Transverse colon (tissue), 4 donors: ENCODE data around the gene TUSC2. TPM values are rescaled to one million over a fixed set of nuclear protein-coding genes. Genes with fewer than 3 reads are reported as not detected.

Source experiments
- DNase-seq: peaks from one replicate; pipeline ENCODE4 v3.0.0-alpha.2; 2019
- H3K27ac ChIP-seq, 4 donors: fragments of 200-600 bp; sonication (generic); 2 replicates each; pipeline ENCODE4 v1.5.1; 2016 to 2018; ENCODE audit warnings: inconsistent platforms in 4 of 4
- H3K27me3 ChIP-seq: fragments of 200-600 bp; sonication (generic); 2 replicates; pipeline ENCODE4 v1.5.1; 2017; ENCODE audit warnings: inconsistent platforms
- H3K36me3 ChIP-seq, 4 donors: fragments of 200-600 bp; sonication (generic); 2 replicates each; pipeline ENCODE4 v1.5.1; 2017 to 2019; ENCODE audit warnings: inconsistent platforms in 4 of 4
- H3K4me1 ChIP-seq, 4 donors: fragments of 200-600 bp; sonication (generic); 2 replicates each; pipeline ENCODE4 v1.5.1; 2017 to 2020; ENCODE audit warnings: inconsistent platforms in 4 of 4
- H3K4me3 ChIP-seq, 4 donors: fragments of 200-600 bp; sonication (generic); 1 replicate in 1 of 4; 2 replicates in 3 of 4; pipeline versions ENCODE4 v1.5.1 to v1.6.1; 2017 to 2019; ENCODE audit warnings: inconsistent platforms in 4 of 4
- H3K9me3 ChIP-seq, 2 donors: fragments of 200-600 bp; sonication (generic); 2 replicates each; pipeline ENCODE4 v1.5.1; 2017 to 2019; ENCODE audit warnings: inconsistent platforms in 2 of 2
- EP300 ChIP-seq: sonication (generic); formaldehyde crosslinking; IDR thresholded peaks from one replicate; pipeline ENCODE4 v1.6.1; 2017; ENCODE audit warnings: antibody characterized with exemption, low read depth
- POLR2A ChIP-seq: fragments of 450-650 bp; IDR thresholded peaks from one replicate; pipeline ENCODE4 v1.6.1; 2016; ENCODE audit warnings: antibody characterized with exemption, mild to moderate bottlenecking, moderate library complexity
- POLR2AphosphoS5 ChIP-seq, 3 donors: sonication (generic); formaldehyde crosslinking; IDR thresholded peaks; one replicate each; pipeline ENCODE4 v1.6.1; 2016; ENCODE audit warnings: antibody characterized with exemption in 3 of 3
- WGBS, 2 donors: methylation state at CpG; one replicate each; pipeline ENCODE4 v1.1.5; 2018; ENCODE audit warnings: low coverage in 1 of 2; 5-methylcytosine and 5-hydroxymethylcytosine counted together
- in situ Hi-C, 4 donors: fragments of 200-750 bp; cut with MboI; loops; one replicate each; pipeline versions ENCODE4 v1.15.0 to v1.15.1; 2017; ENCODE audit warnings: low sequenced_read_pairs in 3 of 4, low pct_ligation_motif_present in 1 of 4, low pct_unique_long_range_greater_than_20kb in 1 of 4
- intact Hi-C: fragments of 100-400 bp; cut with DNase I; formaldehyde crosslinking; loops from one replicate; pipeline ENCODE4 v1.15.1; 2023; ENCODE audit warnings: low total_unique reads
- total RNA-seq, 4 donors: library from RNA; depleted of rRNA; stranded (reverse); fragments of >200 nt; gene quantifications; one replicate each; pipeline ENCODE4 v1.1.0, GENCODE V29; 2016
- TF ChIP-seq, protein P1 (sequence below), 5 experiments: fragments of 200-600 bp in 3 of 5; fragments of 450-650 bp in 2 of 5; sonication (generic) in 3 of 5; IDR thresholded peaks; 1 replicate in 2 of 5; 2 replicates in 3 of 5; pipeline ENCODE4 v1.5.1; 2016 to 2017; ENCODE audit warnings: antibody characterized with exemption in 5 of 5, inconsistent platforms in 3 of 5, mild to moderate bottlenecking in 2 of 5, moderate library complexity in 1 of 5

Gene TUSC2
- total RNA-seq, 4 donors from 2014 or later, result 7.9 to 39.6 (median 28.0) TPM

DNA sequence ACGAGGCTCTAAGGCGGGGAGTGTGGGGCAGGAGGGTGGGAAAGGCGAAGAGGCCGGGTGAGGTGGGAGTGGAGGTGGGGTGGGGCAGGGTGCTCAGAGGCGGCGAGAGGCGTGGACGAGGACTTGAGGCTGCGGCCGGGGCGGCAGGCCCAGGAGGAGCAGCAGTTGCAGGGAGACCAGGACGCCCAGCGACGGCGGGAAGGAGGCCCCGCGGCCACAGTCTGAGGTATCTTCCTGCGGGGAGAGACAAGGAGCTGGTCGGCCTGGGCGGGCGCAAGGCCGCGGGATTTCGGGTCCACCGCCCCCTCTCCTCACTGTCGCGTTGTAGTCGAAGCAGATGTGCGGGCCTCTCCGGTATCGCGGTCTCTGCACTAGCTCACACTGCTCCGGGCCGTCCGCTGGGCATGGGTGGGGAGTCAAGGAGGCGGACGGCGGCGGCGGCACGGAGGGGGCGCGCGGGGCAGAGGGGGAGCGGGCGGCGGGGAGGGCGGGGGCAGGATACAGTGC, 36.6 kb upstream of the TUSC2 start:
- Histone ChIP-seq H3K27ac (peak overlapping the region; percentile 73 to 79 (median 77)), H3K27me3 (no peaks in the 10 kb centered on the region), H3K36me3 (no peaks in the 10 kb centered on the region), H3K4me1 (peaks cover 6 to 17% (median 12%) of the 10 kb centered on the region in 4 donors), H3K4me3 (peak overlapping the region; percentile 36 to 61 (median 48)), H3K9me3 (no peaks in the 10 kb centered on the region)
- peak; percentile 55 for DNase-seq
- WGBS, 2 donors, result 11% methylated on average over 31 of the region's 48 CpGs; no CpG with 5 or more reads in 1 of the 2 donors
- intact Hi-C loops (no loop called here), in situ Hi-C loops (loop anchor here in 1 of 4 donors (25.0 kb wide), 1 partner anchor 198 kb away; the partner anchor contains the start of genes C3orf18 and HEMK1)
- TF ChIP-seq POLR2A, result no peak
- TF ChIP-seq POLR2AphosphoS5 (IDR thresholded peaks at IDR 0.05), result no peak
- TF ChIP-seq, protein P1, sequence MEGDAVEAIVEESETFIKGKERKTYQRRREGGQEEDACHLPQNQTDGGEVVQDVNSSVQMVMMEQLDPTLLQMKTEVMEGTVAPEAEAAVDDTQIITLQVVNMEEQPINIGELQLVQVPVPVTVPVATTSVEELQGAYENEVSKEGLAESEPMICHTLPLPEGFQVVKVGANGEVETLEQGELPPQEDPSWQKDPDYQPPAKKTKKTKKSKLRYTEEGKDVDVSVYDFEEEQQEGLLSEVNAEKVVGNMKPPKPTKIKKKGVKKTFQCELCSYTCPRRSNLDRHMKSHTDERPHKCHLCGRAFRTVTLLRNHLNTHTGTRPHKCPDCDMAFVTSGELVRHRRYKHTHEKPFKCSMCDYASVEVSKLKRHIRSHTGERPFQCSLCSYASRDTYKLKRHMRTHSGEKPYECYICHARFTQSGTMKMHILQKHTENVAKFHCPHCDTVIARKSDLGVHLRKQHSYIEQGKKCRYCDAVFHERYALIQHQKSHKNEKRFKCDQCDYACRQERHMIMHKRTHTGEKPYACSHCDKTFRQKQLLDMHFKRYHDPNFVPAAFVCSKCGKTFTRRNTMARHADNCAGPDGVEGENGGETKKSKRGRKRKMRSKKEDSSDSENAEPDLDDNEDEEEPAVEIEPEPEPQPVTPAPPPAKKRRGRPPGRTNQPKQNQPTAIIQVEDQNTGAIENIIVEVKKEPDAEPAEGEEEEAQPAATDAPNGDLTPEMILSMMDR (IDR thresholded peaks at IDR 0.05), result no peak
- TF ChIP-seq EP300, result no peak

DNA sequence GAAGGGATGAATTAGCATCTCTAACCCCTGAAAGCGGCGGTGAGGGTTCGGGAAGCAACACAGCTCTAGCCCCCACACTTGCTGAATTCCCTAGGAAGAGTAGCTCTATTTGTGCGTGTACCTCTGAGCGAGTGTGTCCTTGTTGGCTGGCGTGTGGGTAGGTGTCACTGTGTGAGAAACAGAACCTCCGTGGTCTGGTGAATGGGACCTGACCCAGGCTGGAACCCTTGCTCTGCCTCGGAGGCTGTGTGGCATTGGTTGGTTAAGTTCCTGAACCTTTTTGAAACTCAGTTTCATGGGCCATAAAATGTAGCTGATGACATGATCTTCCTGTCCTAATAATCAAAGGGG, 31.7 kb upstream of the TUSC2 start:
- peaks cover 35 to 43% (median 41%) of the 10 kb centered on the region in 4 donors for H3K4me1 ChIP-seq
- in situ Hi-C loops, result loop anchor here in 1 of 4 donors (25.0 kb wide), 1 partner anchor 203 kb away; the partner anchor contains the start of genes C3orf18 and HEMK1

DNA sequence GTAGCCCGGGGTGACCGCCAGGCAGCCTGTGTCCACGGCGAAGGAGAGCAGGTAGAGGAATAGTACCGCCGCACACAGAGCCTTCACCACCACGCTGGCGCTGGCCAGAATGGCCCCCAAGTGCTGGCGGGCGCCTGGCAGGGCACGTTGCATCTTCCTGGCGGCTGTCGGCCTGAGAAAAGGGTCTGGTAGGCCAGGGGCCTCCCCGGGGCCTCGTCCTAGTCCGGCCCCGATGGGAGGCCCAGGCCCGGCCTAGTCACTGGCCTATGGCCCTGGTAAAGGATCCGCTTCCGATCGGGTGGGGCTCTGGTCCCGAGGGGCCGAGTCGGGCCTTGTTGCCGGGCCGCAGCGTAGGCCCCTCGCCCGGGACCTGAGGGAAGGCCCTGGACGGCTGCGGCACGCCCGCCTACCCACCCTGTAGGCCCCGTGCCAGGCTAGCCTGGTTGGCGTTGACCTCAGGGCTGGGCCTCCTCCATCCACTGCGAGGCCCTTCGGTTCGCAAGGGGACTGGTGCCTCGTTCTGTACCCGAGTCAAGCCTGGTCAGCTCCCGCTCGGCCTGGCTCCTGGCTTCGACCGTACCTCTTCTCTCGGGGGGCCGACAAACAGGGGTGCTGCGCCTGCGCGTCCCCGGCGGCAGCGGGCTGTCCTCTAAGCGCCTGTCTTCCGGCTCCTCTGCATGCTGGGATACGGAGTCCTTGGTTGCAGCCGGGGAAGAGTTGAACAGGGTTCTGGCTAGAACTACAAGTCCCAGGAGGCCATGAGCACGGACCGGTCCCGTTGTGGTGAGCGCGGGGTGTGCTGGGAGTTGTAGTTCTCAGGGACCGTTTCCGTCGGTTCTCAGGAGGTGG, 31.1 kb upstream of the TUSC2 start, which contains the start of gene TMEM115:
TMEM115 (minus strand) TSS at position 611 of the 849 bp plus-strand sequence; CDS start at position 153, 458 bp downstream.
- intact Hi-C loops (no loop called here), in situ Hi-C loops (loop anchor here in 1 of 4 donors (25.0 kb wide), 1 partner anchor 203 kb away; the partner anchor contains the start of genes C3orf18 and HEMK1)
- H3K27ac ChIP-seq, result peak within 1 kb of the TSS; percentile 90 to 96 (median 90)
- DNase-seq, result peak; percentile 97
- H3K4me3 ChIP-seq, result peak within 1 kb of the TSS; percentile 75 to 91 (median 87)
- 0 to 4% methylated on average over 2 to 46 of the region's 64 CpGs for WGBS, 2 donors
- H3K9me3 ChIP-seq, result no peaks in the 10 kb centered on the region
- H3K27me3 ChIP-seq, result no peaks in the 10 kb centered on the region
- peaks cover 0 to 13% (median 6%) of the 10 kb centered on the region in 4 donors for H3K36me3 ChIP-seq
- TF ChIP-seq, protein P1 (IDR thresholded peaks at IDR 0.05), result no peak
- TF ChIP-seq POLR2AphosphoS5 (IDR thresholded peaks at IDR 0.05) (peak; percentile 74 to 89 (median 89)), POLR2A (peak; percentile 82), EP300 (no peak)
- H3K4me1 ChIP-seq, result peaks cover 29 to 37% (median 36%) of the 10 kb centered on the region in 4 donors

More for the DNA sequence above, 31.7 kb upstream of the TUSC2 start:
- Histone ChIP-seq H3K27ac (peak overlapping the region in 1 of 4 donors; percentile 91), H3K36me3 (peaks cover 0 to 7% (median 3%) of the 10 kb centered on the region in 4 donors), H3K4me3 (peak overlapping the region in 1 of 4 donors; percentile 12), H3K9me3 (no peaks in the 10 kb centered on the region), H3K27me3 (no peaks in the 10 kb centered on the region)
- TF ChIP-seq POLR2AphosphoS5 (IDR thresholded peaks at IDR 0.05) (no peak), POLR2A (no peak), EP300 (no peak)
- TF ChIP-seq, protein P1 (IDR thresholded peaks at IDR 0.05), result no peak
- intact Hi-C loops, result no loop called here
- 16% methylated on average over 8 of the region's 8 CpGs; no CpG with 5 or more reads in 1 of the 2 donors for WGBS, 2 donors
- DNase-seq, result no peak

DNA sequence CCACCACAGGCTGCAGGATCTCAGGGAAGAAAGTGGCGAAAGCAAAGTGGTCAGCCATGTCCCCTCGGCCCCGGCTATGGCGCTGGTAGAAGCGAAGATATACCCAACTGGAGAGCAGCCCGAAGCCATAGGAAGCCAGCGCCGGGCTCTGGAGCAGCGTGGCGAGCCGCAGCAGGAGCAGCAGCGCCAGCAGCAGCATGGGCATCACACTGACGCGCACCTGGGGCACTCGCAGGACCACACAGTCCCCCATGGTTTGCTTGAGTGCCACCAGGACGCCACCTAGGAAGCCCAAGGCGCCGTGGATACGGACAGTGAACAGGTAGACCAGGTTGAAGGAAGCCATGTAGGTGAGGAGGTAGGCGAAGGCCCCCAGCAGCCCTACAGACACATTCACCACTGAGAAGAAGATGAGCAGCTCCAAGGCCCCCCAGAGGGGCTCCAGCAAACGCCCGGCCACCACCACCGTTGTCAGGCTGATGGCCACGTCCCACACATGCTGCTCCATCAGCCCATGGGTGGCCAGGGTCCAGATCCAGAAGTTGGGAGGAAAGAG, 30.4 kb upstream of the TUSC2 start:
- in situ Hi-C loops, result loop anchor here in 1 of 4 donors (25.0 kb wide), 1 partner anchor 204 kb away; the partner anchor contains the start of genes C3orf18 and HEMK1
- H3K36me3 ChIP-seq, result peaks cover 0 to 15% (median 6%) of the 10 kb centered on the region in 4 donors
- TF ChIP-seq, protein P1 (IDR thresholded peaks at IDR 0.05), result no peak
- no peak for TF ChIP-seq POLR2AphosphoS5 (IDR thresholded peaks at IDR 0.05)
- TF ChIP-seq POLR2A, result no peak
- no peak for TF ChIP-seq EP300
- H3K4me1 ChIP-seq, result peaks cover 29 to 37% (median 36%) of the 10 kb centered on the region in 4 donors
- DNase-seq, result no peak
- WGBS, 2 donors, result 44% methylated on average over 23 of the region's 24 CpGs; no CpG with 5 or more reads in 1 of the 2 donors
- peak overlapping the region; percentile 90 to 96 (median 90) for H3K27ac ChIP-seq
- H3K4me3 ChIP-seq, result peak overlapping the region; percentile 75 to 91 (median 87)
- H3K27me3 ChIP-seq, result no peaks in the 10 kb centered on the region
- H3K9me3 ChIP-seq, result no peaks in the 10 kb centered on the region
- intact Hi-C loops, result no loop called here
